Left hindlimb (tissue), 1 donor: Measurements from ENCODE around the gene SIL1.
"Not testable (repeated sequence)": the region's sequence is repeated elsewhere in the genome, so short reads cannot be mapped to it uniquely, and the experiment has no call there.

ENCODE experiments used
- DNase-seq: peaks from one replicate; pipeline ENCODE4 v3.0.0-alpha.2; 2018

Gene SIL1

DNA sequence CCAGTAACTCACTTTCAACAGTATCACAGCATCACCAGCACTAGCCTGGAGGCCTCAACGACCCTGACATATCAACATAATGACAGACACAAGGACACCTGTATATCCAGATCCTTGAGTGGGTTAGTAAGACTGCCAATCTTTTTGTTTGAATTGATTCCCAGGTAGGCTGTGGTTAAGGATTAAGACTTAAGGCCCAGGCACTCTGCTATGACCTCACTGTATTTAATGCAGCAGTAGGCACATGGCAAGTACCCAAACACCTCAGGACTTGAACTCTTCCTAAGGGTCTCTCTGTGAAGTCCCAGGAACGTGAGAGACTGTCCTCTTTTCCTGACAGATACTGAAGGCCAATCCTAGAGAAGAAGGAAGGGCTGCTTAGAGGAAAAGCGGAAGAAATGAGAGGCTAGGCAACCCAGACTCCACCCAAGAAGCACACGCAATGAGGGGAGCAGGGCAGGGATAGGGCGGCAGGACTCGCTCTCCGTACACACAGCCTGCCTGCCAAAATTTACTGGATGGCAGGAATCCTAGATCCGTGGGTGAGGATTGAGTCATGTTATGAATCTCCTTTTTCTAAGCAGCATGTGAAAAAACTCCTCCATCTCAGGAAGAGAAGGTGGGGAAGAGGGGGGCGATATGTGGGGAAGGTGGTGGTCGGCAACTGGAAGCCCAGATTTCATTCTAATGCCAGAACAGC lies 93.4 kb downstream of the SIL1 start:
- peak; percentile 91 for DNase-seq

DNA sequence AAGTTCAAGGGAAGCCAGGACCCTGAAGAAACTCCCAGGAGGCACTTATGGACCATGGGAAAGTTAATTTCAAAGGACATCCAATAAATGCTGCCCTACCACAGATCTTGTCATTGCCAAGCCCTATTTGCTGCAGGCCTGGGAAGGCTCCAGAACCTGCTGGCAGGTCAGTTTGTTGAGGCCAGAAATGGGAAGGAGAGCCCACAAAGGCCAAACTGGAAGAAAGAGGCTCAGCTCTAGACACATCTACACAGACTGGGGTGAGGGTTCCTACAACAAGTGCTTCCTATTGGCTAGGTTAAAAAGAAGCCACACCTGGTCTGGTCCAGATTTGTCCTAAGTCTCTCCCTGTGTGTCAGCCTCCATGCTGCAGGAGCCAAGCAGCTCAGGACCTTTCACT lies 94.4 kb downstream of the SIL1 start:
- DNase-seq = no peak

DNA sequence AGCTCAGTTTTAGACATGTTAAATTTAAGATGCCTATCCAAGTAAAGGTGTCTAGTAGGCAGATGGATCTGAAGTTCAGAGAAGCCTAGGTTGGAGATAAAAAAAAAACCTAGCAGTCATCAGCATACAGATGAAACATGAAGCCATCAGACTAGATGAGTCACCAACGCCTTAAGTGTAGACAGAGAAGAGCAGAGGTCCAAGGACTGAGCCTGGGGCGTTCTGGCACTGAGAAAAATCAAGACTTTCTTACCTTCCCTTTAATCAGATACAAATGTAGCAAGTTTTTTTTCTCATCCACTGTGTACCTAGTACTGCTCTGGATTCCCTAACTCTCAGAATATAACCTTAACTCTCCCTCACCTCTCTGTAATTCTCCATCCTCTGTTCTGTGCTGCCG lies 97.3 kb downstream of the SIL1 start:
- no peak for DNase-seq

DNA sequence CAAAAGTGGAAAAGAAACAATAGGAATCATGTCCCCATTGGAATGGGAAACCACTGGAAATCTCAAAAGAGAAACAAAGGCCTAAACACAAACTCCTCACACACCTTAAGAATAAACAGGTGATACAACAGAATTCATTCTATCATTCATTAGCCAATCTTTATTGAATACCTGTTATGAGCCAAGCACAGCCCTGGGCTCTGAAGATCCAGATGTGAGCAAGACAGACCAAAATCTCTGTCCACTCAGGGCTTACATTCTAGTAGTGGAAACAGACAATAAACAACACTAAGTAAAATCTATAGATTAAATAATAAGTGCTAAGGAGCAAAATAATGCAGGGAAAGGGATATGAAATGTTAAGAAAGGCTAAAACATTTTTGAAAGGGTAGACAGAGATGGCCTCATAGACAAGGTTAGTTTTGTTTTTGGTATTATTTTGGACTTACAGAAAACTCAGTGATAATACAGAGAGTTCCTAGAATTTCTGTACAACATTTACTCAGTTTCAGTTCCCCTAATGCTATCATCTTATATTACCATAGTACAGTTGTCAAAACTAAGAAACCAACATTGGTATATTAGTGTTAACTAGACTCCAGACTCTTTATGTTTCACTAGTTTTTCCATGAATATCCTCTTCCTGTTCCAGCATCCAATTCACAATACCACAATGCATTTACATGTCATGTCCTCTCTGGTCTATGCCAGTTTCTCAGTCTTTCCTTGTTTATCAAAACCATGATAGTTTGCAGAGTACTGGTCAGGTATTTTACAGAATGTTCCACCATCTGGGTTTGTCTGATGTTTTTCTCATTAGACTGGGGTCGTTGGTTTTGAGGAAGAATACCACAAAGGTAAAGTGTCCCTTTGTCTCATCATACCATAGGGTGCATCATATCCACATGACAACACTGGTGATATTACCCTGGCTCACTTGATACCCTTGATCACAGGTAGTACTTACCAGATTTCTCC lies 103.7 kb downstream of the SIL1 start:
- DNase-seq = no peak

DNA sequence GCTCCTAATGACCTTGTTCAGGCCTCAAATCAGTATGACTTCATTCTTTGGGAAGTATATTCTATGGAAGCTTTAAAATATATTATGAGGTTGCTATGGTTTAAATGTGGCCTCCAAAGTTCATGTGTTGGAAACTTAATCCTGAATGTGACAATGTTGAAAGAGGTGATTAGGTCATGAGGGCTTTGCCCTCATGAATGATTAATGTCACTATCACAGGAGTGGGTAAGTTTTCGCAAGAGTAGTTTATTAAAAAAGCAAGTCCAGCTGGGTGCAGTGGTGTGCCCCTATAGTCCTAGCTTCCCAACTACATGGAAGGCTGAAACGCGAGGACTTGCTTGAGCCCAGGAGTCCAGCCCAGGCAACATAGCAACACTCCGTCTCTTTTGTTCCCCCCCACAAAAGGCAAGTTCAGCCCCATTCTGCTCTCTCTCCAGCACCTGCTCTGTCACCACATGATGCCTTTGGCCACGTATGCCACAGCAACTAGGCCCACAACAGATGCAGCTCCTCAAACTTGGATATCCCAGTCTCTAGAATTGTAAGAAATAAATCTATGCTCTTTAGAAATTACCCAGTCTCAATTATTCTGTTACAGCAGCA lies 105.3 kb downstream of the SIL1 start:
- no peak for DNase-seq

DNA sequence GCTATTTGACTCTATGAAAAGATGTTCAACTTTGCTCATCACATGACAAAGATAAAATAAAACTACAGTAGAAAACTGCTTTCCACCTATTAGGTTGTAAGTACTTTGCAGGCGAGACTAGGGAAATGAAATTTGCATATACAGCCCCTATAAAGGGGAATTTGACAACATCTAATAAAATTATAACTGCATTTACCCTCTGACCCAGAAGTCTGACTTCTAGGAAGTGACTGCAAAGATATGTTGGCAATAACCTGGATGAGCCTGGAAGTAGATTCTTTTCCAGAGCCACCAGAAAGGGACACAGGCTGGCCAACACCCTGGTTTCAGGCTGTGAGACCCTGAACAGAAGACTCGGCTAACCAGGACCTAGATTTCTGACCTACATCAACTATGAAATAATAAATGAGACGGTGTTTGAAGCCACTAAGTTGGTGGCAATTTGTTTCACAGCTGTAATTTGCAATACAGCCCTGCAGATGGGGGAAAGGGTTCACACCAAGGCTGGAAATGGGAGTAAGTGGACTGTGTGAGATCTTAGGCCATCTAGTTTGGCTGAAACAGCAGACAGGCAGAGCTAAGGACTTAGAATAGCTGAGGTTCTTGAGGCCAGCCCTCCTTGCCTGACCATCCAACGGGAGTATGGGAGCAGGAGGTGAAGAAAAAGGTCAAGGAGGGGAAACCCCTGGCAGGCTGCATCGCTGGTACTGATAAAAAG lies 106.6 kb downstream of the SIL1 start:
- no peak for DNase-seq

DNA sequence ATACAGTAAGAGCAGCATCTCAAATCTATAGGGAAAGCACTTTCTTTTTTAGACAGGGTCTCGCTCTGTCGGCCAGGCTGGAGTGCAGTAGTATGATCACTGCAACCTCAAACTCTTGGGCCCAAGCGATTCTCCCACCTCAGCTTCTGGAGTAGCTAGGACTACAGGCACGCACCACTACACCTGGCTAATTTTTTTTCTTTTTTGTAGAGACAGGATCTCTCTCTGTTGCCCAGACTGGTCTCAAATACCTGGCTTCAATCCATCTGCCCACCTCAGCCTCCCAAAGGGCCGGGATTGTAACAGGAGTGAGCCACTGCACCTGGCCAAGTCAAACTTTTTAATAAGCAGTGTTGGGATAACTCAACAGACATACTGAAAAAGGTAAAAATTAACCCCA lies 107.6 kb downstream of the SIL1 start:
- DNase-seq = no peak

DNA sequence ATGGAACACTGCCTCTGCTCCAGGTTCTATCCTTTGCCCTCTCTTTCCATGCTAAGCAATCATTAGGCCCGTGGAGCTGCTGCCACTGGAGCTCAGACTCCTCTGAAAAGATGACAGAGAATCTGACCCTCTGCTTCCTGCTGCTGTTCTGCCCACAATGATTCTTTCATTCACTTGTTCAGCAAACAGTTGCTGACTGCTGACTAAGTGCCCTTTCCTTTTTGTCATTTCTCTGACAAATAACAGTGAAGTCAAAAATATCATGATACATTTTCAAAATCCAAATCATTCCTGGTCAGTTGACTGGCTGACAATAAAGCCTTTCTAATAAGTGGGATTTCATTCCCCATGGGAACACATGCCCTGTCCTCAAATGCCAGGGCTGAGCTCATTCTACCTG lies 110.1 kb downstream of the SIL1 start:
- no peak for DNase-seq

DNA sequence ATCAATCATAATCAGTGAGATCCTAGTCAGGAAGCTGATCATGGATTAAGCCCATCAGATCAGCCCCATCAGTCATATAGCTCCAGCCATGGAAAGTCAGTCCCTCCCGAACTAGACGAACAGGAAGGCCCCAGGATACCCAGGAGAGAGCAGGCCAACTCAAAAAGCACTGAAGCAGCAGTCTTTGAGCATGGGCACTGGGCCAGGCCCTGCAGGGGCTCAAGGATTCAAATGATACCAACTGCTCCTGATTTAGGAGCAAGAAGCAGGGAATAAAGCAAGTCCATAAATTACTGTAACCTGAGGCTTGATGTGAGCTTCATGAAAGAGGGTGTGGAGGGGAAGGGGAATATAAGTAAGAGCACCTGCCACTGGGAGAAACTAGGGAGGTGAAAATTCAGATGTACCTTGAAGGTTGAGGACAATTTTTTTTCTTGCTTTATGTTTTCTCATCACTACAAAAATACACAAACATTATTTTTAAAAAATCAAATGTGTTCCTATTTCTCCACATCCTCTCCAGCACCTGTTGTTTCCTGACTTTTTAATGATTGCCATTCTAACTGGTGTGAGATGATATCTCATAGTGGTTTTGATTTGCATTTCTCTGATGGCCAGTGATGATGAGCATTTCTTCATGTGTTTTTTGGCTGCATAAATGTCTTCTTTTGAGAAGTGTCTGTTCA lies 115.2 kb downstream of the SIL1 start:
- DNase-seq = no peak

DNA sequence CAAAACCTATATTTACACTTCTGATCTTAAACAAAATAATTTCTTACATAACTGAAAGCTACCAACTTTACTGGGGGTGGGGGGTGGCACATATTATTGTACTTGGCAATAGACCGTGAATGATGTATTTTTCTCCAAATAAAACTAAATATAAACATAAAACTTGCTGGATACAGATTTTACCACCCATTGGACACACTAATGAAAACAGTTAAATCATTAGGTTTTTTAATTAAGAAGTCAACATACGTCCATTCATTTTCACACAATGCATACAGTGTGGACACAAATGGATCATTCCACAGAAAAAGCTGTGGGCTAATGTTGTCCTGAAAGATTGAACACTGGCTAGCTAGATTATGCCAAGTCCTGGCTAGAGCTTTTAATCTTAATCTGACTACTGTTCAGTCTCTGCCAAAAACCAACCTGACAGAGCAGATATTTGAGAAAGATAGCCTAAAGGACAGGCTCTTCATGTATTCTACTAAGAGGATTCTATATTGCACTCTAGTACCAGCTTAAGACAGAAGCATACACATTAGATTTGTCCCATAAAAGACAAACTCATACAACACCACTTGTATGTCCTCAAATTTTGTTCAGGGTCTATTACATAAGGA lies 118.1 kb downstream of the SIL1 start:
- DNase-seq = no peak

DNA sequence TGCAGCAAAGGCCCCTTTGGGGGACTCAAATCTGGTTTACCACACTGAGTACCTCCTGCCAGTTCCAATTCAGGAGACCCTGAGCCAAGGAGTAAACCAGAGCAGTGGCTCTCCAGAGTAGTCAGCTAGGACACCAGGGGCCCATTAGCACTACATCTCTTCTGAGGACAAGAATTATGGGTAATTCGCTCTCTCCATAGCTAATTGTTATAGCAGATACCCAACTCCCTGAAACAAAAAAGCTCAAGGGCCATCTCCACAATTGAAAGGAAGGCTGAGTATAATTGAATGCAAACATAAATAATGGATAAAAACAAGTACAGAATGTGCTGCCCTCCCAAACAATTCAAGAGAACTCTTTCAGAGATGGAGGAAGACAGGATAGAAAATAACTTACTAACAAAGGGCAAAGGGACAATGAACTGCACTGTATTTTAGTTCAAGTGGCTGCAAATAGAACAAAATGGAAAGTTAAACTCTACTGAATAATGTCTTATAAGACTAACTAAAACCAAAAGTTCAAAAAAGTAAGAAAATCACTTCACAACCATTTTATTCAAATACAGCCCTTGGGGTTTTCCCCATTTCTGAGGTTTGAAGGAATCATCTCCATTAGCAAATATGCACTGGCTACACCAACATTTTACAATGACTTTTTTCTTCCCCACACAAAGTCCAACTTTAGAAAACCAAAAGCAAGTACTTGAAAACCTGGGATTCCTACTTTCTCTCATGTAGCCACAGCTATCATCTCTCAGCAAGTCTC lies 118.8 kb downstream of the SIL1 start:
- no peak for DNase-seq

DNA sequence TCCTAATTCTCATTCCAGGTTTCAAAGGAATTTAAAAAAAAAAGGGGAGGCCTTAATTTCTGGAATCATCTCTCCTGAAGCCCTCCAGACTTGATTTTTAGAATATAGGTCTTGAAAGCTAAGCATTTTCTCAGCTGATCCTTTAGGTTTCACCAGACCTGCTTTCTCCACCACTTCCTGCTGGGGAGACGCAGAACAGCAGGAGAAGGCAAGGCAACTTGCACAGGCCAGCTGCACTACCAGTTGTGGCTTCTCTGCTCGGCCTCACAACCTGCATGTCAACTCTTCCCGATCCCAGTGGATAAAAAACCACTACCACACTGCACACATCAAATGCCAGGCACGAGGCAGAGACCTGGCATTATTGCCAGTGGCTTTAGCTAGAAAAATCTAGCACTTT lies 119.8 kb downstream of the SIL1 start:
- DNase-seq = no peak

DNA sequence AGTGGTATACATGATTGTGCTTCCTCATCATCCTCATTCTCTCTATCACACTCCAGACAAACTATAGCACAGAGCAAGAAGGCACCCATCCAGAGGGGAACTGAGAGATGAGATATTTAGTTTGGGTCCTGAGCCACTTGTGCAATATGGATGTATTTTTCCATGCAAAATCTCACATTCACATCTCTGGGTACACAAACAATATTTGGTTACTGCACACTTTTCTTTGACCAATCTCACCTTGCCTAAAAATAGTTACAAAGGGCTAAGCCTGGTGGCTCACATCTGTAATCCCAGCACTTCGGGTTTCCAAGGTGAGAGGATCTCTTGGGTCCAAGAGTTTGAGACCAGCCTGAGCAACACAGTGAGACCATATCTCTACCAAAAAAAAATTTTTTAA lies 120.3 kb downstream of the SIL1 start:
- no peak for DNase-seq

DNA sequence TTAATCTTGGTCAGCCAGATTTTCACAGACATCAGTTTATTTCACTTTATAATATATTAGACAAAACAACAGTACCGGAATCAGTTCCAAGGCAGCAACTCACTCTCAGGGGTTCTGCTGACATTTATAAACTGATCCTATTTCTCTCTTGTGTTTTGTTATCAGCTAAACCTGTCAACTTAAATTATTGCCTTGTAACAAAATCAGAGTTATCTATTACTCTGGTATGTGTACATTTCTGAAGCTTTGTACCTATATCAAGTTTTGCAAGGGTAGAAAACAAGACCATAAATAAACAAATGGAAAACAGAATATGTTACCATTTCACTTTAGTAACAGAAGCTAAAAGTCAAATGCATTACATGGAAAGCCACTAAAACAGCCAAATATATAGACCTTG lies 122.1 kb downstream of the SIL1 start:
- no peak for DNase-seq

DNA sequence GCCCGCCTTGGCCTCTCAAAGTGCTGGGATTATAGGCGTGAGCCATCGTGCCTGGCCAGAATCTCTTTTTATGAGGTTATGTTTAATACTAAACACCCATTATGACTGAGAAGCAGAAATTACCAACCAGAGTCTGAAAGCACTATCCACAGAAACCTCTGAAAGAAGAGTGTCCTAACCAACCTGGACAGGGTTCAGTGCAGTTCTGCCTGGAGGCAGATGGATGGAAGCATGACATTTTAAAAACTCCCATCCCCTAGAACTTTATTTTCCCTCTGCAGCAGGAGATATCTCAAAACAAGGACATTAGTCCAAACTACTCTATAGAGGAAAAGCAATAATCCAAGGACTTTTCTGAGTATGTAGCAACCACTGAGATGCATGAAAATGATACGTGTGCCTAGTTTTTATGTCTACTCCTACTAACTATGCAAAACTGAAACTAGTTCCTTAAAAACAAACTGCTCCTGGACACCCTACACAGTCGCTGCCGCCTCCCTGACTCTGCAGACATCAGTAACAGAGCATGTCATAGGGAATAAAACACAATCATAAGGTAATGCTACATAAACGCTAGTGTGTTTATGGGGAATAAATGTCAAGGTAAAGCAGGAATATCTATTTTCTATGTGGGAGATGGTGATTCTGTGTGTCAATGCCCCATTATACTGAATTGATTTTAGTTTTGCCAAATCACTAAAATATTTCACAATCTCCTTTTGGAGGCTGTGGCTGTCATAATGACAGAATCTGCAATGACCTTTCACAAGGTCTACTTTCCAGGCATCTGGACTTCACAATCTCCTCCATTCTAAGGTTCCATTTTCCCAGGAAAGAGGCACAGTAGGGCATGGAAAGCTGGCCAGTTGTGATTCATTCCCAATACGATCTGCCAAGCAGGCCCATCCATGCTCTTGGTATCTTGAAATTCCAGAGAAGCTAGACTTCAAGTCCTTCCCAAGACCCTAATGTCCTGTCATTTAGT lies 122.8 kb downstream of the SIL1 start:
- DNase-seq = no peak

DNA sequence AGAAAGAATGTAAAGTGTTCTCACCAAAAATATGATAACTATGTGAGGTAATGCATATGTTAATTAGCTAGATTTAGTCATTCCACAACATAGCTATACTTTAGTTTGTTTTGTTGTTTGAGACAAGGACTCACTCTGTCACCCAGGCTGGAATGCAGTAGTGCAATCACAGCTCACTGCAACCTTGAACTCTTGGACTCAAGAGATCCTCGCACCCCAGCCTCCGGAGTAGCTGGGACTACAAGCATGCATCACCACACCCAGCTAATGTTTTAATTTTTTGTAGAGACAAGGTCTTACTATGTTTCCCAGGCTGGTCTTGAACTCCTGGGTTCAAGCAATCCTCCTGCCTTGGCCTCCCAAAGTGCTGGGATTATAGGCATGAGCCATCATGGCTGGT lies 124.2 kb downstream of the SIL1 start:
- DNase-seq = not testable (repeated sequence)

DNA sequence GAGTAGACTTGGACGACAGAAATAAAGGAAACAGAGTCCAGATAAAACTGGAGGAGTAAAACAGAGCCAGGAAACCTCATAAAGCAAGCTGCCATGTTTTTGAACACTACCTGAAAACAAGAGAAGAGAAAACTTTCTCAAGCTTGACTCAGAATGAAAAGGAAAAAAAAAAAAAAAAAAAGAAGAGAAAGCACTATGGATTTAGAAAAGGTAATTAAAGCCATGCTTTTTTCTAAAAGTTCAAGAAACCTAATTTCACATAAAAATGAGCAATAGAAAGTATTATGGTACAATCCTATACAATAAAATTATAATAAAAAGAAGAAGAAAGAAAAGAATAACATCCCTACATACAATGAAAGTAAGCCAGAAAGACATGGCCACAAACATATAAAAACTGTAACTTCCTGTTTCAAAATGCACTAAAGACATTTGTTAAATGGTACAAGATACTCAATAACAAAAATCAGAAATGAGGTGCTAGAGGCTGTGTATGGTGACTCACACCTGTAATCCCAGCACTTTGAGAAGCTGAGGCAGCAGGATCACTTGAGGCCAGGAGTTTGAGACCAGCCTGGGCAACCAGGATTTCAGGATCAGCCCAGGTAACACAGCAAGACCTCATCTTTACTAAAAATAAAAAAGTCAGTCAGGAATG lies 129.5 kb downstream of the SIL1 start:
- no peak for DNase-seq

DNA sequence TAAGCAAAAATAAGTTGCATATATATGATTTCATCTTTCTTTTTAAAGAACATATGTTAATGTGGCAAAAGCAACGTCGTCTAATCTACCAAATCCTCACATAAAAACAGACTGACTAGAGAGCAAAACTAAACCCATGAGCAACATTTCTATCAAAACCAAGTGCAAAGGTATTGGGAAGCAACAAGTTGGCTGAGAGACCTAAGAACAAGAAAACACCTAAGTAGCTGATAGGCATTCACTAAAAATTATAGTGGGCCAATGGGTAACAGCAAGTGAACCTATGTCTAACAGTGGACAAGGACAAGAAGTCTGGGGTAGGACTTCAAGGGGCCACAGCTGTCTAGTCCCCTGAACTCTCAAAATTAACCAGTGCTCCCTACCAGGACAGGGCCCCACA lies 130.1 kb downstream of the SIL1 start:
- DNase-seq = no peak

DNA sequence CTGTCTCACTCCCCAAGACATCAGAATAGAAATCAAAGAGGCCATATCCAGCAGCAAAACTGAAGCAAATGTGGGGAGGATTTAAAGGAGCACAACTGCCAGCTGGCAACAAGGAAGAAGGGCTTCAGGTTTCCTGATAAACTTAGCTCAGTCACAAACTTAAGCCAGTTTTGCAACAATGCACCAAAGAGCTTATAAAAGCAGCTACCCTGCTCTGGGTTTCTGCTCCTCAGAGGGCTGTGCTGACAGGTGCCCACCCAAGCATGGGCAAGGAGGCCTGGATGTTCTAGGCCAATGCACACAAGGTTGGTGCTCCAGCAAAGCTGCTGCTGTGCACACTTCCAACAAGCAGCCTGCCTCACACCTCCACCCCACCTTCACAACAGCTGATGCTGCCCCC lies 132.9 kb downstream of the SIL1 start:
- DNase-seq = no peak
